CD4-positive, alpha-beta T cell treated with Interleukin-21 for 1 hour (primary cell): ENCODE data around the gene OTOP2.

Experiments used
- DNase-seq: peaks from one replicate; pipeline ENCODE4 v3.0.0-alpha.2; 2020

Gene OTOP2

GRCh38 chr17:74925242-74925641, 1.2 kb downstream of the OTOP2 start:
- no peak for DNase-seq

DNA sequence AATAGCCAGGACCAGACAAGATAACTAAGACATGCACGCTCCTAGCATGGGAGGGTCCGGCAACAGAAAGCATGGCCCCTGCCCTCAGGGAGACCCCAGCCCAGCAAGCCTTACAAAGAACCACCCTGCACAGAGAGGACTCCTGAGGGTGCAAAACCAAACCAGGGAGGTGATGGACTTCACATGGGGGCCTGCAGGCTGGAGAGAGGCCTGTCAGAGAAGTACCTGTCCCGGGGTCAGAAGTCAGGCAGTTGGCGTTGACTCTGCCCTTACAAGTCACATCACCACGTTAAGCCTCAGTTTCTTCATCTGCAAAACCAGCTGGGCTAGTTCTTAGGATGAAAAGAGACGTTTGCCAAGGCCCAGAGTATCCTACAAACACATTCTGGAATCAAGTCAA, 4.7 kb downstream of the OTOP2 start:
- no peak for DNase-seq

DNA sequence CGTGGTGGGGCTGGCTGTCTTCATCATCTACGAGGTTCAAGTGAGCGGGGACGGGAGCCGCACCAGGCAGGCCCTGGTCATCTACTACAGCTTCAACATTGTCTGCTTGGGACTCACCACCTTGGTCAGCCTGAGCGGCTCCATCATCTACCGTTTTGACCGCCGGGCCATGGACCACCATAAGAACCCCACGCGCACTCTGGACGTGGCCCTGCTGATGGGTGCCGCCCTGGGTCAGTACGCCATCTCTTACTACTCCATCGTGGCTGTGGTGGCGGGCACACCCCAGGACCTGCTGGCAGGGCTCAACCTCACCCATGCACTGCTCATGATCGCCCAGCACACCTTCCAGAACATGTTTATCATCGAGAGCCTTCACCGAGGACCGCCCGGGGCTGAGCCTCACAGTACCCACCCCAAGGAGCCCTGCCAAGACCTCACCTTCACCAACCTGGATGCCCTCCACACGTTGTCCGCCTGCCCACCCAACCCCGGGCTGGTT, 6.5 kb downstream of the OTOP2 start:
- no peak for DNase-seq

DNA sequence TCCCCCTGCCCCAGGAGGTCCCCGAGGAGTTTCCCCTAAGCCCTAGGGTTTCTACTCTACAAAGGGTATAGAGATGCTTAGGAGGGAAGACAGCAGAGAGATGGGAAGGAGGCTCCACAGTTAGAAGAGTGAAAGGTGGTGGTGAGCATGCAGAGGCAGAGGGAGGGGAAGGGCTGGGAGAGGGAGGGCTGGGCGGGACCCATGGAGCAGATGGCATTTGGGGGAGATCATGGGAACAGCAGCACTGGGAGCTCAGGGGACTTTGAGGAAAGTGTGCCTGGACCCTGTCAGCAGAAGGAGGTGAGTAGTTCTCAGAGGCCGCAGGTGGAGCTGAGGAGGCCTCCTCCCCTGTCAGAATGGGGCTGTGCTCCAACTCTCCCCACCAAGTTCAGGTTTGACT, 11.0 kb downstream of the OTOP2 start:
- DNase-seq = no peak

- no peak for DNase-seq
These were observed 11.8 kb downstream of the OTOP2 start, which contains the start of gene OTOP3 for GRCh38 chr17:74935585-74936469. Gene OTOP3 (plus strand): TSS chr17:74935898. CDS start chr17:74935922, 24 bp downstream.

GRCh38 chr17:74936470-74936799, 12.4 kb downstream of the OTOP2 start:
- no peak for DNase-seq

GRCh38 chr17:74937064-74938051, 13.3 kb downstream of the OTOP2 start:
- no peak for DNase-seq

DNA sequence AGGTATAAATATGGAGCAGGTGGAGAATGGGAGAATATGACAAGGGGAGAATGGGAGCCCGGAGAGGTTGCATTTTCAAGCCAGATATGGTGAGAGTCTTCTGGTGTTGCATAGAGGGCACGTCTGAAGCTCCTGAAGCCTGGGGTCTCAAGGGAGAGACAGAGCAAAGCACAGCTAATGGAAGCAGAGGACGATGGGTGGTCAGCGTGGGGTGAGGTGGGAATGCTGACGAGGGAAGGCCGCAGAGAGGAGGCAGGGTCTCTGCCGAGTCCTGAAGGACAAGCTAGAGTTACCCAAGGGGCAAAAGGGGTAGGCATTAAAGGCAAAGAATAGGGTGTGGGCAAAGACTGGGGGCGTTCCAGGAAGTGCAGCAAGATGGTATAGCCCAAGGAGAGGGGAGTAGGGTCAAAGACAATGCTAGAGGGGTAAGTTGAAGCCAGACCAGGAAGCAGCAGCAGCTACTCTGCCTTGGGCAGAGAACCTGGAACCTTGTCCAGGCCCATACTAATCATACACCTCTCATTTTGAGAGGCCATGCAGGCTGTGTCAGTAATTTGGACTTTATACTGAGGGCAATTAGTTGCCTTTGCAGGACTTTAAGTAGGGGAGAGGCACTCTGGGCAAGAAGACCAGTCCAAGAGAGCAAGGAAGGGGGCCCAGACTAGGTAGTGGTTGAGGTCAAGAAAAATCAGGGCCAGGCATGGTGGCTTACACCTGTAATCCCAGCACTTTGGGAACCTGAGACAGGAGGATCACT, 14.3 kb downstream of the OTOP2 start:
- no peak for DNase-seq

DNA sequence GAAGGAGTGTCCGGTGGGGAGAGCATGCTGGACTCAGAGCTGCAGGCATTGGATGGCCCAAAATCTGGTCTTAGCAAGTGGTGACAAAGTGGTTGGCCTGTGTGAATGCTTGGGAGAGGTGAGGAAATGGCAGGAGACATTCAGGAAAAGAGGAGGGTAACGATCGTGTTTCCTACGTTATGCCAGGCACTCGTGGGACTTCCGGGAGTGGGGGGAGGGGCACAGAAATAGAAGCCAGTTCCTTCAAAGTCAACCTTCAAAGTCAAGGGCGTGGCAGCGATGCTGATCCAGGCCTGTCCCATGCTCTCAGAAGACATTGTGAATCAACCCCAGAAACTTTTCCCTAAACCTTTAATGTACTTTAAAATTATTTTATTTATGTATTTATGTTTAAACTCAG, 15.5 kb downstream of the OTOP2 start:
- DNase-seq = no peak

- no peak for DNase-seq
These were observed 17.2 kb downstream of the OTOP2 start for GRCh38 chr17:74941128-74941725.

- DNase-seq = no peak
These were observed 19.9 kb downstream of the OTOP2 start for GRCh38 chr17:74943808-74944522.

DNA sequence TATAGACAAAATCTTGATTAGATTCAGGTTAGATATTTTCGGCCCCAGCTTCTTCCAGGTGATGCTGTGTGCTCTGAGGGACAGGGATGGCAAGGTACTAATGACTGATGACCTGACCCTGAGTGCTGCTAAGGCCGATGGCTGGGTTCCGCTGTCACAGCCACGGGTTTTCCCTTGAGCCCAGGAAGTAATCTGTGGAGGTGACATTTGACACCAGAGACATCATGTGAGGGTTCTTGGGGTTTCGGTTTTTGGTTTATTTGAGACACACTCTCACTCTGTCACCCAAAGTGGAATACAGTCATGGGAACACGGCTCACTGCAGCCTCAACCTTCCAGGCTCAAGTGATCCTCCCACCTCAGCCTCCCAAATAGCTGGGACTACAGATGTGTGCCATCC, 21.5 kb downstream of the OTOP2 start:
- DNase-seq = no peak

- DNase-seq = no peak
These were observed 22.6 kb downstream of the OTOP2 start for GRCh38 chr17:74946641-74947040.

DNA sequence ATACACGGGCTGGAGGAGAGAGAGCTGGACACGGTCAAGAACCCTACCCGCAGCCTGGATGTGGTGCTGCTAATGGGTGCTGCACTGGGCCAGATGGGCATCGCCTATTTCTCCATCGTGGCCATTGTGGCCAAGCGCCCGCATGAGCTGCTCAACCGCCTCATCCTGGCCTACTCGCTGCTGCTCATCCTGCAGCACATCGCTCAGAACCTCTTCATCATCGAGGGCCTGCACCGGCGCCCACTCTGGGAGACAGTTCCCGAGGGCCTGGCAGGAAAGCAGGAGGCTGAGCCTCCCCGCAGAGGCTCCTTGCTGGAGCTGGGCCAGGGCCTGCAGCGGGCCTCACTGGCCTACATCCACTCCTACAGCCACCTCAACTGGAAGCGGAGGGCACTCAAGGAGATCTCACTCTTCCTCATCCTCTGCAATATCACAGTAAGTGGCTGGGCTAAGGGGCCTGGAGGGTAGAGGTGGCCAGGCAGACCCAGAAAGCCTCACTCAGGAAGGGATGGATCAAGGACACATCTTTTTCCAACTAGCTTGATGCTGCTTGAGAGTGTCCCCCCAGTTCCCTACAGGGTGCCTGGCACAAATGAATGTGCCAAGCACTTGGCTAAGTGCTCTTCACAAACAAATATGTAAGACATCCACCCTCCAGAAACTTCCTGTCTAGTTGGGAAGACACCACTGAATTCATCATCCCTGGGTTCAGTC, 23.1 kb downstream of the OTOP2 start:
- no peak for DNase-seq

DNA sequence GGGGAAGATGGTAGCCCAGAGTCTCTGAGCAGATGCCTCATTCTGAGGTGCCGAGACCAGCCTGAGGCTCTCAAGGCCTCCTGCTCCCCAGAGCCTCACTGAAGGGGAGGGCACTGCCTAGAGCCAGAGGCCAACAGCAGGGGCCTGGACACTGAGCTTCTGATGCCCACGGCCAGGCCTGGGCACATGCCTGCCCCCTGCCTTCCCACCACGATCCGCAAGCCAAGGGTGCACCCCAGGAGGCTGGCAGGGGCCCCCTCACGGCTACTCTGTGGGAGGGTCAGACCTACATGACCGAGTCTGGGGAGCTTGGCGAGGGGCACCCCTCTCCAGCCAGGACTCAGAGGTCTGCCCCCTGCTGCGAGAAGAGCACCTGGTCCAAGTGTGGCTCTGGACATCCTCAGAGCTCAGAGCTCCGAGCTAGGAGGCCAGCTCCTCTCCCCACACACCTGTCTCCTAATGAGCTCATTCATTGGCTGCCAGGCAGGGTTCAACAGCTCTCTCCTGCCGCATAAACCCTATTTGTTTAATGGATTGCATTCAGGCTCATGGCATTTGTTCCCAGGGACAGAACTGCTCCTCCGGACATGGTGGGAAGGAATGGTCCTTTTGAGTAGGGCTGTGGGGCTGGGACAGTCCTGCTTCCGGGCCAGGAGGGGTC, 25.5 kb downstream of the OTOP2 start:
- DNase-seq = no peak

DNA sequence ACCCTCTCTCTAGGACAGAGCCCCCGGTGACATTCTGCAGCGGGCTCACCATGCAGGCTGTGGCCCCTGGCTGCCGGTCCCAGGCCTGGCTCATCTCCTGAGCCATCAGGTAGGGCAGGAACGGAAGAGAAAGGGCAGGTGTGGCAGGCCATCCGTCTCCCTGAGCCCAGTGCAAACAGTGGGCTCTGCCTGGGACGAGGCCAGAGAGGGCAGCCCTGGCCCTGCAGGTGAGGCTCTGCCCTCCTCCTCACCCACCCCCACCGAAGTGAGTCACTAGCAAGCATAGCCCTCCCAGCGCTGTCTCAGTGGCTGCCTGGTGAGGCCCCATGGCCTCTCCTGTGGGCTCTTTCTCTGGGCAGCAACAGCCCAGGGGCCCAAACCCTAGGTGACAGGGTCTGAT, 26.1 kb downstream of the OTOP2 start:
- DNase-seq = no peak

GRCh38 chr17:74951065-74951464, 27.0 kb downstream of the OTOP2 start:
- DNase-seq = no peak

GRCh38 chr17:74951680-74952421, 27.8 kb downstream of the OTOP2 start:
- DNase-seq = no peak

- no peak for DNase-seq
These were observed 28.5 kb downstream of the OTOP2 start for GRCh38 chr17:74952431-74953133.
